Keratinocyte (primary cell): ENCODE measurements around the gene CELSR1. TPM values are rescaled to one million over a fixed set of nuclear protein-coding genes. Genes with fewer than 3 reads are reported as not detected.

Source experiments
- DNase-seq: peaks from one replicate; pipeline ENCODE4 v3.0.0-alpha.2; 2011; ENCODE audit warnings: low read depth, missing footprints, low spot score
- FAIRE-seq: peaks from 2 replicates; lab custom pipeline; 2011; peaks lifted over from hg19 to GRCh38; lab: Jason Lieb, UNC
- H2AFZ ChIP-seq: 2 replicates; pipeline ENCODE4 v1.6.0; 2012; ENCODE audit warnings: low read length, control low read depth, inconsistent platforms; ENCODE audit not compliant: control insufficient read depth
- H3K27ac ChIP-seq: 2 replicates; pipeline ENCODE4 v1.5.1; 2011; ENCODE audit warnings: low read length; ENCODE audit not compliant: control insufficient read depth, insufficient read depth
- H3K27me3 ChIP-seq: 3 replicates; pipeline ENCODE4 v1.6.0; 2011; ENCODE audit warnings: low read length; ENCODE audit not compliant: control insufficient read depth, insufficient read depth; ENCODE audit errors: extremely low read depth
- H3K36me3 ChIP-seq, 2 experiments: 2 replicates in 1 of 2; 3 replicates in 1 of 2; pipeline ENCODE4 v1.5.1; 2011; ENCODE audit warnings: low read length in 2 of 2, mild to moderate bottlenecking in 1 of 2; ENCODE audit not compliant: control insufficient read depth in 2 of 2, insufficient read depth in 2 of 2; ENCODE audit errors: extremely low read depth in 1 of 2
- H3K4me1 ChIP-seq: 3 replicates; pipeline ENCODE4 v1.5.1; 2011; ENCODE audit warnings: low read length; ENCODE audit not compliant: control insufficient read depth, insufficient read depth; ENCODE audit errors: extremely low read depth
- H3K4me2 ChIP-seq: 3 replicates; pipeline ENCODE4 v1.6.0; 2011; ENCODE audit warnings: low read depth, low read length; ENCODE audit not compliant: control insufficient read depth, insufficient read depth; ENCODE audit errors: extremely low read depth
- H3K4me3 ChIP-seq, 3 experiments: fragments of 200-600 bp in 1 of 3; sonication (generic) in 1 of 3; 2 replicates in 2 of 3; 3 replicates in 1 of 3; pipeline ENCODE4 v1.5.1; 2011 to 2016; ENCODE audit warnings: low read length in 3 of 3, mild to moderate bottlenecking in 3 of 3, control low read depth in 2 of 3, inconsistent platforms in 1 of 3, low read depth in 1 of 3, mixed read lengths in 1 of 3, mixed run types in 1 of 3, moderate library complexity in 1 of 3; ENCODE audit not compliant: control insufficient read depth in 2 of 3, insufficient read depth in 2 of 3; ENCODE audit errors: extremely low read depth in 1 of 3
- H3K79me2 ChIP-seq: 2 replicates; pipeline ENCODE4 v1.6.0; 2012; ENCODE audit warnings: low read length; ENCODE audit not compliant: control insufficient read depth, insufficient read depth
- H3K9ac ChIP-seq: 3 replicates; pipeline ENCODE4 v1.6.0; 2011; ENCODE audit warnings: low read length; ENCODE audit not compliant: control insufficient read depth, insufficient read depth; ENCODE audit errors: extremely low read depth
- H3K9me1 ChIP-seq: 3 replicates; pipeline ENCODE4 v1.6.0; 2011; ENCODE audit warnings: low read length; ENCODE audit not compliant: control insufficient read depth, insufficient read depth; ENCODE audit errors: extremely low read depth
- H3K9me3 ChIP-seq: 2 replicates; pipeline ENCODE4 v1.5.1; 2012; ENCODE audit warnings: low read depth, low read length; ENCODE audit not compliant: control insufficient read depth
- H4K20me1 ChIP-seq: 3 replicates; pipeline ENCODE4 v1.6.0; 2011; ENCODE audit warnings: low read length; ENCODE audit not compliant: control insufficient read depth, insufficient read depth; ENCODE audit errors: extremely low read depth
- EZH2 ChIP-seq: IDR thresholded peaks from one replicate; pipeline ENCODE4 v1.6.1; 2012; ENCODE audit warnings: inconsistent platforms, mild to moderate bottlenecking, low read length, moderate library complexity
- dilution Hi-C: fragments of 300-500 bp; cut with MboI; formaldehyde crosslinking; loops from one replicate; pipeline ENCODE4 v1.7.0; 2020; ENCODE audit warnings: low sequenced_read_pairs; ENCODE audit not compliant: extremely low pct_ligation_motif_present
- polyA plus RNA-seq, 5 experiments: library from polyadenylated mRNA; depleted of rRNA in 3 of 5; stranded (reverse) in 3 of 5; stranded (forward) in 1 of 5; unstranded in 1 of 5; fragments of >200 nt; gene quantifications; 1 replicate in 1 of 5; 2 replicates in 3 of 5; 3 replicates in 1 of 5; pipeline versions ENCODE4 v1.2.1 to v1.2.3, GENCODE V29; 2011 to 2012; ENCODE audit warnings: missing spikeins in 2 of 5, low read depth in 1 of 5, low replicate concordance in 1 of 5
- TF ChIP-seq, protein P1 (sequence below), 3 experiments: IDR thresholded peaks in 1 of 3; conservative IDR thresholded peaks in 1 of 3; optimal IDR thresholded peaks in 1 of 3; 2 replicates in 2 of 3; 3 replicates in 1 of 3; pipeline versions ENCODE3 to v1.5.1; 2011; ENCODE audit warnings: low read length in 3 of 3, mild to moderate bottlenecking in 3 of 3, moderate library complexity in 2 of 3, control low read depth in 1 of 3, inconsistent platforms in 1 of 3; ENCODE audit not compliant: insufficient read depth in 2 of 3; ENCODE audit errors: extremely low read depth in 1 of 3

CELSR1 gene
- polyA plus RNA-seq, 1 donor (not counting 4 experiments of a cell fraction or from before 2014, with no cell fraction given), result 16.1 TPM

DNA sequence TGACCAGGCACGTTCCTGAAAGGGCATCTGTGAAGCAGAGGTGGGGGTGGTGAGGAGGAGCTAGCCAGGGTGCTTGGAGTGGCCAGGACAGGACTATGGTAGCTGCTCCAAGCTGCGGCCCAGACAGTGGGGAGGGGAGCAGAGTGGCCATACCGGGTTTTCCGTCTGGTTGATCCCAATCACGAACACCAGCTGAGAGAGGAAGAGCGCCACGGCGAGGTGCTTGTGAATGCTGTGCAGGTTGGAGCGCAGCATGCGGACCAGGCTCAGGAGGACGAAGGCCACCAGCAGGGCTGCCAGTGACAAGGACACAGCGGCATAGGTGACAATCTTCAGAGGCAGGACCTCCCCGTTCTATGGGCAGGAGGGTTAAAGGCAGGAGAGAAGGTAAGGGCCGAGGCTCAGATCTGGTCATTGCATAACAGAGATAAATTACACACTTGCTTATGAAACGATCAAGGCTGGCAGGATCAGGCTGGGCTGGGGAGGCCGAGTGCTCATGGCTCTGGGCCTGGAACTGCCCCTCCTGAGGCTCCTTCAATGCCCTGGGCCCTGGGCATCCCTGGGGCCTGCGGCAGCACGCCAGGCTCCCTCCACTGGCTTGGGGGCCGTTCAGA lies 160.4 kb downstream of the CELSR1 start:
- Histone ChIP-seq H3K9me1 (no peaks in the 10 kb centered on the region), H2AFZ (no peak overlapping the region), H3K27me3 (no peaks in the 10 kb centered on the region), H3K4me2 (no peak overlapping the region), H3K79me2 (no peaks in the 10 kb centered on the region), H3K4me3 (no peak overlapping the region), H3K36me3 (peaks cover 24 to 31% of the 10 kb centered on the region in 2 experiments), H3K4me1 (peaks cover 3% of the 10 kb centered on the region), H4K20me1 (no peaks in the 10 kb centered on the region), H3K9ac (no peak overlapping the region), H3K9me3 (peaks cover 8% of the 10 kb centered on the region), H3K27ac (no peak overlapping the region)
- no peak for TF ChIP-seq EZH2
- TF ChIP-seq, protein P1, sequence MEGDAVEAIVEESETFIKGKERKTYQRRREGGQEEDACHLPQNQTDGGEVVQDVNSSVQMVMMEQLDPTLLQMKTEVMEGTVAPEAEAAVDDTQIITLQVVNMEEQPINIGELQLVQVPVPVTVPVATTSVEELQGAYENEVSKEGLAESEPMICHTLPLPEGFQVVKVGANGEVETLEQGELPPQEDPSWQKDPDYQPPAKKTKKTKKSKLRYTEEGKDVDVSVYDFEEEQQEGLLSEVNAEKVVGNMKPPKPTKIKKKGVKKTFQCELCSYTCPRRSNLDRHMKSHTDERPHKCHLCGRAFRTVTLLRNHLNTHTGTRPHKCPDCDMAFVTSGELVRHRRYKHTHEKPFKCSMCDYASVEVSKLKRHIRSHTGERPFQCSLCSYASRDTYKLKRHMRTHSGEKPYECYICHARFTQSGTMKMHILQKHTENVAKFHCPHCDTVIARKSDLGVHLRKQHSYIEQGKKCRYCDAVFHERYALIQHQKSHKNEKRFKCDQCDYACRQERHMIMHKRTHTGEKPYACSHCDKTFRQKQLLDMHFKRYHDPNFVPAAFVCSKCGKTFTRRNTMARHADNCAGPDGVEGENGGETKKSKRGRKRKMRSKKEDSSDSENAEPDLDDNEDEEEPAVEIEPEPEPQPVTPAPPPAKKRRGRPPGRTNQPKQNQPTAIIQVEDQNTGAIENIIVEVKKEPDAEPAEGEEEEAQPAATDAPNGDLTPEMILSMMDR (optimal IDR thresholded peaks at IDR 0.05 in 1 of 3, IDR thresholded peaks at IDR 0.05 in 1 of 3, conservative IDR thresholded peaks at IDR 0.05 in 1 of 3; ENCODE audit: extremely low read depth in 1 of 3, insufficient read depth in 2 of 3, low read length in 3 of 3), result no peak
- FAIRE-seq (no peak), DNase-seq (no peak)
- dilution Hi-C loops, result no loop called here

GRCh38 chr22:46376111-46376510 lies 161.3 kb downstream of the CELSR1 start:
- no peaks in the 10 kb centered on the region for H3K79me2 ChIP-seq
- H3K9me1 ChIP-seq, result no peaks in the 10 kb centered on the region
- peaks cover 19 to 29% of the 10 kb centered on the region in 2 experiments for H3K36me3 ChIP-seq
- dilution Hi-C loops, result no loop called here
- H3K27ac ChIP-seq, result no peak overlapping the region
- DNase-seq, result no peak
- peaks cover 3% of the 10 kb centered on the region for H3K4me1 ChIP-seq
- H3K9ac ChIP-seq, result no peak overlapping the region
- H3K27me3 ChIP-seq, result no peaks in the 10 kb centered on the region
- no peak for TF ChIP-seq EZH2
- TF ChIP-seq, protein P1 (optimal IDR thresholded peaks at IDR 0.05 in 1 of 3, IDR thresholded peaks at IDR 0.05 in 1 of 3, conservative IDR thresholded peaks at IDR 0.05 in 1 of 3; ENCODE audit: extremely low read depth in 1 of 3, insufficient read depth in 2 of 3, low read length in 3 of 3), result no peak
- no peak overlapping the region for H3K4me3 ChIP-seq
- H4K20me1 ChIP-seq, result no peaks in the 10 kb centered on the region
- H3K4me2 ChIP-seq, result no peak overlapping the region
- FAIRE-seq, result no peak
- peaks cover 8% of the 10 kb centered on the region for H3K9me3 ChIP-seq
- H2AFZ ChIP-seq, result no peak overlapping the region
